Breast epithelium (tissue), 3 donors: ENCODE measurements around the gene CMTM8.

Source experiments
- POLR2AphosphoS5 ChIP-seq, 3 donors: sonication (generic); formaldehyde crosslinking; IDR thresholded peaks; one replicate each; pipeline ENCODE4 v1.6.1; 2017; ENCODE audit warnings: antibody characterized with exemption in 3 of 3
- TF ChIP-seq, protein P1 (sequence below), 3 donors: fragments of 450-650 bp; IDR thresholded peaks; one replicate each; pipeline ENCODE4 v1.5.1; 2016 to 2017; ENCODE audit warnings: antibody characterized with exemption in 3 of 3, mild to moderate bottlenecking in 3 of 3, moderate library complexity in 3 of 3

DNA sequence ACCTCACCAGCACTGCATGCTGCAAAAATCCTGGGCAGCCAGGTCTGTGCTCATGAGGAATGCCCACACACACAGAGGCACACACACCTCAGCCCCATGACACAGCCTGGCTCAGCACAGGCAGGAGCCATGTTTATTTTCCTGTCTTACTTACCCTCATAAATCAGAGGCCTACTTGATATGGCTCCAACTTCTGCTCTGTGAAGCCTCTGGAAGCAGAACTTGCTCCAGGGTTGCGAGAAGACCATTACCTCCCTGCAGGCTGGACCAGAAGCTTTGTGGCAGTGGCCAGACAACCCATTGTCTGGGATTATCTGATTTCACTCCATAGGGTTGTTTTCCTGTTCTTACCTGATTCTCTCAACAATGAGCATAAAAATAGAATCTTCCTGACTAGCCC lies 43.8 kb upstream of the CMTM8 start:
- TF ChIP-seq, protein P1, sequence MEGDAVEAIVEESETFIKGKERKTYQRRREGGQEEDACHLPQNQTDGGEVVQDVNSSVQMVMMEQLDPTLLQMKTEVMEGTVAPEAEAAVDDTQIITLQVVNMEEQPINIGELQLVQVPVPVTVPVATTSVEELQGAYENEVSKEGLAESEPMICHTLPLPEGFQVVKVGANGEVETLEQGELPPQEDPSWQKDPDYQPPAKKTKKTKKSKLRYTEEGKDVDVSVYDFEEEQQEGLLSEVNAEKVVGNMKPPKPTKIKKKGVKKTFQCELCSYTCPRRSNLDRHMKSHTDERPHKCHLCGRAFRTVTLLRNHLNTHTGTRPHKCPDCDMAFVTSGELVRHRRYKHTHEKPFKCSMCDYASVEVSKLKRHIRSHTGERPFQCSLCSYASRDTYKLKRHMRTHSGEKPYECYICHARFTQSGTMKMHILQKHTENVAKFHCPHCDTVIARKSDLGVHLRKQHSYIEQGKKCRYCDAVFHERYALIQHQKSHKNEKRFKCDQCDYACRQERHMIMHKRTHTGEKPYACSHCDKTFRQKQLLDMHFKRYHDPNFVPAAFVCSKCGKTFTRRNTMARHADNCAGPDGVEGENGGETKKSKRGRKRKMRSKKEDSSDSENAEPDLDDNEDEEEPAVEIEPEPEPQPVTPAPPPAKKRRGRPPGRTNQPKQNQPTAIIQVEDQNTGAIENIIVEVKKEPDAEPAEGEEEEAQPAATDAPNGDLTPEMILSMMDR (IDR thresholded peaks at IDR 0.05), result no peak
- TF ChIP-seq POLR2AphosphoS5 (IDR thresholded peaks at IDR 0.05), result no peak
